ENCODE measurements around the gene FGD5.

DNA sequence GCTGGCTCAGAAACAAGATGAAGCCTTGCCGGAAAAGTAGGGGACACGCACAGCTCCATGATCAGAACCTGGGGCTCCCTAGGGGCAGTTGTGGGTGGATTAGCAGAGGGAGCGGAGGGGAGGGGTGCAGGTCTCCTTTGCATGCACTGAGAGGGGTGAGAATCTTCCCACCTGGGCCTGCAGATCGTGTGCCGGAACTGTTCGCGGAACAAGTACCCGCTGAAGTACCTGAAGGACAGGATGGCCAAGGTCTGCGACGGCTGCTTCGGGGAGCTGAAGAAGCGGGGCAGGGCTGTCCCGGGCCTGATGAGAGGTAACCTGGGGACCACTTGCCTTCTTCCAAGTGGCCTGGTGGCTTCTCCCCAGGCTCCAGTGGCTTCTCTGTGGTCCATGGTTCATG is 104.1 kb downstream of the FGD5 start:
- no peak for TF ChIP-seq POLR2A (IDR thresholded peaks at IDR 0.05)
- TF ChIP-seq POLR2AphosphoS5 (IDR thresholded peaks at IDR 0.05; ENCODE audit: insufficient read depth in 1 of 2, low read depth in 1 of 2) = no peak
- TF ChIP-seq, protein P1, sequence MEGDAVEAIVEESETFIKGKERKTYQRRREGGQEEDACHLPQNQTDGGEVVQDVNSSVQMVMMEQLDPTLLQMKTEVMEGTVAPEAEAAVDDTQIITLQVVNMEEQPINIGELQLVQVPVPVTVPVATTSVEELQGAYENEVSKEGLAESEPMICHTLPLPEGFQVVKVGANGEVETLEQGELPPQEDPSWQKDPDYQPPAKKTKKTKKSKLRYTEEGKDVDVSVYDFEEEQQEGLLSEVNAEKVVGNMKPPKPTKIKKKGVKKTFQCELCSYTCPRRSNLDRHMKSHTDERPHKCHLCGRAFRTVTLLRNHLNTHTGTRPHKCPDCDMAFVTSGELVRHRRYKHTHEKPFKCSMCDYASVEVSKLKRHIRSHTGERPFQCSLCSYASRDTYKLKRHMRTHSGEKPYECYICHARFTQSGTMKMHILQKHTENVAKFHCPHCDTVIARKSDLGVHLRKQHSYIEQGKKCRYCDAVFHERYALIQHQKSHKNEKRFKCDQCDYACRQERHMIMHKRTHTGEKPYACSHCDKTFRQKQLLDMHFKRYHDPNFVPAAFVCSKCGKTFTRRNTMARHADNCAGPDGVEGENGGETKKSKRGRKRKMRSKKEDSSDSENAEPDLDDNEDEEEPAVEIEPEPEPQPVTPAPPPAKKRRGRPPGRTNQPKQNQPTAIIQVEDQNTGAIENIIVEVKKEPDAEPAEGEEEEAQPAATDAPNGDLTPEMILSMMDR (IDR thresholded peaks at IDR 0.05) = no peak

Measured in vagina (tissue), 2 donors.